ENCODE measurements around the gene WDTC1. TPM values are rescaled to one million over a fixed set of nuclear protein-coding genes. Genes with fewer than 3 reads are reported as not detected.
A peak's percentile ranks its signal among the peaks of the same experiment; 100 is the strongest.

Gene WDTC1
- total RNA-seq, 1 experiment from 2014 or later, result 20.1 TPM

DNA sequence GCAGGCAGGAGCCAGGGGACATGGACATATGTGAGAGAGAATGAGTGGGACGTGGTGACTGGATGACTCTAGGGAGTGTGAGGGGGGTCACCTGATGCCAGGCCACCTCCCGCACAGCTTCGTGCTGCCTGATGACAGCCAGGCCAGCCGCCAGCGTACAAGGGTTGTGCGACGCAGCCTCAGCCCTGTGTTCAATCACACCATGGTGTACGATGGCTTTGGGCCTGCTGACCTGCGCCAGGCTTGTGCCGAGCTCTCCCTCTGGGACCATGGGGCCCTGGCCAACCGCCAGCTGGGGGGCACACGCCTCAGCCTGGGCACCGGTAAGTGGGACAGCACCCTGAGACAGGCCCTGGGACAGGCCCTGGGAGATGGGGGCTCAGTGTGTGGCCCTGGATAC is 118.7 kb downstream of the WDTC1 start:
- no peak overlapping the region for H3K27ac Mint-ChIP-seq
- H3K36me3 Mint-ChIP-seq, result no peaks in the 10 kb centered on the region
- ATAC-seq (no peak), DNase-seq (ENCODE audit: low spot score) (no peak)
- POLR2A ChIA-PET, result interaction anchor here (1.1 kb wide), 1 partner anchor 53 kb away, joined by 3 read pairs; no protein-coding TSS in a partner anchor
- CTCF ChIA-PET, result interaction anchor here (0.7 to 11.0 kb wide), 5 partner anchors 16 to 54 kb away, joined by 3 to 258 read pairs (median 11); partner anchors contain the start of genes CD164L2 and MAP3K6
- peaks cover 23% of the 10 kb centered on the region for H3K4me1 Mint-ChIP-seq
- no peaks in the 10 kb centered on the region for H3K9me3 Mint-ChIP-seq
- no peak overlapping the region for H3K4me3 Mint-ChIP-seq
- no peak for TF ChIP-seq CBFB (CRISPR knock-in tag; IDR thresholded peaks at IDR 0.05; ENCODE audit: low read depth)
- TF ChIP-seq NFE2L1 (CRISPR knock-in tag; IDR thresholded peaks at IDR 0.05), result no peak
- TF ChIP-seq, protein P1, sequence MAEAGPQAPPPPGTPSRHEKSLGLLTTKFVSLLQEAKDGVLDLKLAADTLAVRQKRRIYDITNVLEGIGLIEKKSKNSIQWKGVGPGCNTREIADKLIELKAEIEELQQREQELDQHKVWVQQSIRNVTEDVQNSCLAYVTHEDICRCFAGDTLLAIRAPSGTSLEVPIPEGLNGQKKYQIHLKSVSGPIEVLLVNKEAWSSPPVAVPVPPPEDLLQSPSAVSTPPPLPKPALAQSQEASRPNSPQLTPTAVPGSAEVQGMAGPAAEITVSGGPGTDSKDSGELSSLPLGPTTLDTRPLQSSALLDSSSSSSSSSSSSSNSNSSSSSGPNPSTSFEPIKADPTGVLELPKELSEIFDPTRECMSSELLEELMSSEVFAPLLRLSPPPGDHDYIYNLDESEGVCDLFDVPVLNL (CRISPR knock-in tag; IDR thresholded peaks at IDR 0.05; ENCODE audit: borderline replicate concordance, low read depth), result no peak
- no peak for TF ChIP-seq ZNF317 (CRISPR knock-in tag; IDR thresholded peaks at IDR 0.05; ENCODE audit: borderline replicate concordance, low read depth)
- peaks cover 20% of the 10 kb centered on the region for H3K27me3 Mint-ChIP-seq (ENCODE audit: low read depth)

DNA sequence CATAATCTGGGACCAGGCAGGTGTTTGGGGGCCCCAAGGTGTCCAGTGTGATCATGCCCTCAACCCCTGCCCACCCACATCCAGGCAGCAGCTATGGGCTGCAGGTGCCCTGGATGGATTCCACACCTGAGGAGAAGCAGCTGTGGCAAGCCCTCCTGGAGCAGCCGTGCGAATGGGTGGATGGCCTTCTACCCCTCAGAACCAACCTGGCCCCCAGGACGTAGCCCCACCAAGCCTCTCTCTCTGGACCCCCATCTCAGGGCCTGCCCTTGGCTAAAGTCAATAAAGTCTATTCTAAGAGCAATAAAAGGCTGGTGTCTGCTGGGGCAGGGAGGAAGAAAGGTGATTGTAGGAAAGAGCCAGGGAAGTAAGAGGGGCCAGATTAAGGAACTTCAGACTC is 119.2 kb downstream of the WDTC1 start:
- DNase-seq (ENCODE audit: low spot score), result no peak
- Mint-ChIP-seq H3K4me1 (peaks cover 22% of the 10 kb centered on the region), H3K27ac (no peak overlapping the region), H3K4me3 (no peak overlapping the region), H3K9me3 (no peaks in the 10 kb centered on the region), H3K36me3 (no peaks in the 10 kb centered on the region), H3K27me3 (ENCODE audit: low read depth) (peaks cover 24% of the 10 kb centered on the region)
- ChIA-PET CTCF (interaction anchor here (1.0 to 11.0 kb wide), 3 partner anchors 15 to 55 kb away, joined by 4 to 258 read pairs (median 100); partner anchors contain the start of gene MAP3K6), POLR2A (interaction anchor here (0.7 kb wide), 1 partner anchor 239 kb away, joined by 6 read pairs; no protein-coding TSS in a partner anchor)
- TF ChIP-seq, protein P2, sequence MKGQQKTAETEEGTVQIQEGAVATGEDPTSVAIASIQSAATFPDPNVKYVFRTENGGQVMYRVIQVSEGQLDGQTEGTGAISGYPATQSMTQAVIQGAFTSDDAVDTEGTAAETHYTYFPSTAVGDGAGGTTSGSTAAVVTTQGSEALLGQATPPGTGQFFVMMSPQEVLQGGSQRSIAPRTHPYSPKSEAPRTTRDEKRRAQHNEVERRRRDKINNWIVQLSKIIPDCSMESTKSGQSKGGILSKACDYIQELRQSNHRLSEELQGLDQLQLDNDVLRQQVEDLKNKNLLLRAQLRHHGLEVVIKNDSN (CRISPR knock-in tag; IDR thresholded peaks at IDR 0.05), result no peak
- no peak for TF ChIP-seq NR3C1 (CRISPR knock-in tag; conservative IDR thresholded peaks at IDR 0.05; ENCODE audit: low read depth)
- TF ChIP-seq, protein P3, sequence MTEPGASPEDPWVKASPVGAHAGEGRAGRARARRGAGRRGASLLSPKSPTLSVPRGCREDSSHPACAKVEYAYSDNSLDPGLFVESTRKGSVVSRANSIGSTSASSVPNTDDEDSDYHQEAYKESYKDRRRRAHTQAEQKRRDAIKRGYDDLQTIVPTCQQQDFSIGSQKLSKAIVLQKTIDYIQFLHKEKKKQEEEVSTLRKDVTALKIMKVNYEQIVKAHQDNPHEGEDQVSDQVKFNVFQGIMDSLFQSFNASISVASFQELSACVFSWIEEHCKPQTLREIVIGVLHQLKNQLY (CRISPR knock-in tag; IDR thresholded peaks at IDR 0.05), result no peak
- no peak for ATAC-seq

DNA sequence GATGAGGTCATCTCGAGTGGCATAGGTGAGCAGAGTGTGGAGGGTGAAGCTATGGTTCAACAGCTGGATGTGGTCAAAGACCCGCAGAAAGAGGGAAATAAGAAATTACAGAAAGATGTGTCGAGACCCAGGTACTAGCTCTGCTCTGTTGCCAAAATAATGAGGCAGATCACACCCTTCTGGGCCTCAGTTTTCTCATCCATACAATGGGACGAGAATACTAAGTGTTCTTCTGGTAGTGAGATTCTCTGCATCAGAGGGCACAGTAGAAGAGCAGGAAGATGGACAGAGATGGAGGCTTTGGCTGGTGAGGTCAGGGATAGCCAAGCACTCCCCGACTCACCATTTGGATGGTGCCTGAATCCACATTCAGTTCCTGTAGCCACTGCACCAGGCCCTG is 121.3 kb downstream of the WDTC1 start:
- H3K9me3 Mint-ChIP-seq, result no peaks in the 10 kb centered on the region
- TF ChIP-seq RELA (CRISPR knock-in tag; IDR thresholded peaks at IDR 0.05; ENCODE audit: borderline replicate concordance), result no peak
- TF ChIP-seq OVOL2 (CRISPR knock-in tag; IDR thresholded peaks at IDR 0.05; ENCODE audit: borderline replicate concordance), result no peak
- TF ChIP-seq NR1H2 (CRISPR knock-in tag; IDR thresholded peaks at IDR 0.05), result no peak
- TF ChIP-seq CREB1 (CRISPR knock-in tag; IDR thresholded peaks at IDR 0.05), result no peak
- DNase-seq (ENCODE audit: low spot score) (no peak), ATAC-seq (no peak)
- no peak overlapping the region for H3K27ac Mint-ChIP-seq
- no peaks in the 10 kb centered on the region for H3K36me3 Mint-ChIP-seq
- POLR2A ChIA-PET, result no interaction called here
- CTCF ChIA-PET, result interaction anchor here (0.6 to 11.0 kb wide), 8 partner anchors 13 to 201 kb away, joined by 3 to 258 read pairs (median 18); partner anchors contain the start of genes MAP3K6 and SYTL1
- H3K4me3 Mint-ChIP-seq, result no peak overlapping the region
- peaks cover 25% of the 10 kb centered on the region for H3K4me1 Mint-ChIP-seq
- H3K27me3 Mint-ChIP-seq (ENCODE audit: low read depth), result peaks cover 32% of the 10 kb centered on the region

DNA sequence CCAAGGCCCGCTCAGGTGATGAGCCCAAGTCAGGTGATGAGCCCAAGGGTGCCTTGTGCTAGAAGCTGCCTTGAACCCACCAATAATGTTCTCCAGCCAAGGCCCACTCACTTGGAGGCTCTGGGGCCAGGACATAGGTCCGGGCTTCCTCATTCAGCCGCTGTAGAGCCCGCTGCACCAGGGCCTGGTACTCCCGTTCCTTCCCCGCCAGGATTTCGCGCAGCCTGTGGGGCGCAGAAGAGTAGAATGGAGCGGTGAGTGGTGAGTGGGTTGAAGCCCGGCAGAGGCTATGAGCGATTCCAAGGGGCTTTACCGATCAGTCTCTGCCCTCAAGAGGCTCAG is 121.8 kb downstream of the WDTC1 start:
- Mint-ChIP-seq H3K9me3 (no peaks in the 10 kb centered on the region), H3K36me3 (no peaks in the 10 kb centered on the region), H3K27ac (no peak overlapping the region), H3K27me3 (ENCODE audit: low read depth) (peaks cover 37% of the 10 kb centered on the region), H3K4me3 (no peak overlapping the region), H3K4me1 (peaks cover 25% of the 10 kb centered on the region)
- ChIA-PET CTCF (interaction anchor here (0.6 to 11.0 kb wide), 16 partner anchors 10 to 402 kb away, joined by 3 to 258 read pairs (median 24); partner anchors contain the start of genes CD164L2, GPR3, MAP3K6 and SYTL1), POLR2A (no interaction called here)
- TF ChIP-seq SP1 (CRISPR knock-in tag; conservative IDR thresholded peaks at IDR 0.05), result no peak
- TF ChIP-seq, protein P4, sequence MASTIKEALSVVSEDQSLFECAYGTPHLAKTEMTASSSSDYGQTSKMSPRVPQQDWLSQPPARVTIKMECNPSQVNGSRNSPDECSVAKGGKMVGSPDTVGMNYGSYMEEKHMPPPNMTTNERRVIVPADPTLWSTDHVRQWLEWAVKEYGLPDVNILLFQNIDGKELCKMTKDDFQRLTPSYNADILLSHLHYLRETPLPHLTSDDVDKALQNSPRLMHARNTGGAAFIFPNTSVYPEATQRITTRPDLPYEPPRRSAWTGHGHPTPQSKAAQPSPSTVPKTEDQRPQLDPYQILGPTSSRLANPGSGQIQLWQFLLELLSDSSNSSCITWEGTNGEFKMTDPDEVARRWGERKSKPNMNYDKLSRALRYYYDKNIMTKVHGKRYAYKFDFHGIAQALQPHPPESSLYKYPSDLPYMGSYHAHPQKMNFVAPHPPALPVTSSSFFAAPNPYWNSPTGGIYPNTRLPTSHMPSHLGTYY (CRISPR knock-in tag; IDR thresholded peaks at IDR 0.05), result no peak
- TF ChIP-seq, protein P5, sequence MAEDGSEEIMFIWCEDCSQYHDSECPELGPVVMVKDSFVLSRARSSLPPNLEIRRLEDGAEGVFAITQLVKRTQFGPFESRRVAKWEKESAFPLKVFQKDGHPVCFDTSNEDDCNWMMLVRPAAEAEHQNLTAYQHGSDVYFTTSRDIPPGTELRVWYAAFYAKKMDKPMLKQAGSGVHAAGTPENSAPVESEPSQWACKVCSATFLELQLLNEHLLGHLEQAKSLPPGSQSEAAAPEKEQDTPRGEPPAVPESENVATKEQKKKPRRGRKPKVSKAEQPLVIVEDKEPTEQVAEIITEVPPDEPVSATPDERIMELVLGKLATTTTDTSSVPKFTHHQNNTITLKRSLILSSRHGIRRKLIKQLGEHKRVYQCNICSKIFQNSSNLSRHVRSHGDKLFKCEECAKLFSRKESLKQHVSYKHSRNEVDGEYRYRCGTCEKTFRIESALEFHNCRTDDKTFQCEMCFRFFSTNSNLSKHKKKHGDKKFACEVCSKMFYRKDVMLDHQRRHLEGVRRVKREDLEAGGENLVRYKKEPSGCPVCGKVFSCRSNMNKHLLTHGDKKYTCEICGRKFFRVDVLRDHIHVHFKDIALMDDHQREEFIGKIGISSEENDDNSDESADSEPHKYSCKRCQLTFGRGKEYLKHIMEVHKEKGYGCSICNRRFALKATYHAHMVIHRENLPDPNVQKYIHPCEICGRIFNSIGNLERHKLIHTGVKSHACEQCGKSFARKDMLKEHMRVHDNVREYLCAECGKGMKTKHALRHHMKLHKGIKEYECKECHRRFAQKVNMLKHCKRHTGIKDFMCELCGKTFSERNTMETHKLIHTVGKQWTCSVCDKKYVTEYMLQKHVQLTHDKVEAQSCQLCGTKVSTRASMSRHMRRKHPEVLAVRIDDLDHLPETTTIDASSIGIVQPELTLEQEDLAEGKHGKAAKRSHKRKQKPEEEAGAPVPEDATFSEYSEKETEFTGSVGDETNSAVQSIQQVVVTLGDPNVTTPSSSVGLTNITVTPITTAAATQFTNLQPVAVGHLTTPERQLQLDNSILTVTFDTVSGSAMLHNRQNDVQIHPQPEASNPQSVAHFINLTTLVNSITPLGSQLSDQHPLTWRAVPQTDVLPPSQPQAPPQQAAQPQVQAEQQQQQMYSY (CRISPR knock-in tag; IDR thresholded peaks at IDR 0.05), result peak; percentile 83
- no peak for TF ChIP-seq ZNF121 (CRISPR knock-in tag; IDR thresholded peaks at IDR 0.05)
- no peak for TF ChIP-seq ZNF219 (CRISPR knock-in tag; IDR thresholded peaks at IDR 0.05; ENCODE audit: borderline replicate concordance)
- ATAC-seq (no peak), DNase-seq (ENCODE audit: low spot score) (no peak)
